Posterior vena cava (tissue), 2 donors: Measurements from ENCODE around the gene CCNYL1. TPM values are rescaled to one million over a fixed set of nuclear protein-coding genes. Genes with fewer than 3 reads are reported as not detected.
"Not testable (repeated sequence)": the region's sequence is repeated elsewhere in the genome, so short reads cannot be mapped to it uniquely, and the experiment has no call there.

Experiments
- DNase-seq: peaks from one replicate; pipeline ENCODE4 v3.0.0-alpha.2; 2020; ENCODE audit warnings: low spot score
- intact Hi-C, 2 donors: fragments of 100-400 bp; cut with DNase I; formaldehyde crosslinking; loops; one replicate each; pipeline versions ENCODE4 v1.14.1 to v1.14.2; 2022 to 2023
- long read RNA-seq, 2 donors: library from polyadenylated mRNA; unstranded; transcript quantifications; one replicate each; pipeline ENCODE4 v2.0.0, GENCODE V29; 2020 to 2021
- total RNA-seq, 2 donors: library from RNA; stranded (reverse); fragmentation: NEBNext Ultra II Directional; extraction: Animal tissue kit (Norgen Biotek cat#: 25700); gene quantifications; one replicate each; pipeline ENCODE4 v1.2.1, GENCODE V29; 2021
- donor health status: DM: yes; HTN: yes; CAD: no.
- donor health status: DM: yes; HTN: yes; CAD: no.

CCNYL1 gene
- 10 to 100 TPM; 17.8 to 34.5 TPM for total RNA-seq
- long read RNA-seq, donor 1, transcript CCNYL1-201 (10 exons, 3,767 nt) = major isoform, 6 of 10 reads
- long read RNA-seq, donor 1, partial matches to known transcripts = 0 of 10 reads
- long read RNA-seq, donor 1, other reads (novel, unspliced or antisense) = 3 of 10 reads
- long read RNA-seq, donor 2 = 0 reads

DNA sequence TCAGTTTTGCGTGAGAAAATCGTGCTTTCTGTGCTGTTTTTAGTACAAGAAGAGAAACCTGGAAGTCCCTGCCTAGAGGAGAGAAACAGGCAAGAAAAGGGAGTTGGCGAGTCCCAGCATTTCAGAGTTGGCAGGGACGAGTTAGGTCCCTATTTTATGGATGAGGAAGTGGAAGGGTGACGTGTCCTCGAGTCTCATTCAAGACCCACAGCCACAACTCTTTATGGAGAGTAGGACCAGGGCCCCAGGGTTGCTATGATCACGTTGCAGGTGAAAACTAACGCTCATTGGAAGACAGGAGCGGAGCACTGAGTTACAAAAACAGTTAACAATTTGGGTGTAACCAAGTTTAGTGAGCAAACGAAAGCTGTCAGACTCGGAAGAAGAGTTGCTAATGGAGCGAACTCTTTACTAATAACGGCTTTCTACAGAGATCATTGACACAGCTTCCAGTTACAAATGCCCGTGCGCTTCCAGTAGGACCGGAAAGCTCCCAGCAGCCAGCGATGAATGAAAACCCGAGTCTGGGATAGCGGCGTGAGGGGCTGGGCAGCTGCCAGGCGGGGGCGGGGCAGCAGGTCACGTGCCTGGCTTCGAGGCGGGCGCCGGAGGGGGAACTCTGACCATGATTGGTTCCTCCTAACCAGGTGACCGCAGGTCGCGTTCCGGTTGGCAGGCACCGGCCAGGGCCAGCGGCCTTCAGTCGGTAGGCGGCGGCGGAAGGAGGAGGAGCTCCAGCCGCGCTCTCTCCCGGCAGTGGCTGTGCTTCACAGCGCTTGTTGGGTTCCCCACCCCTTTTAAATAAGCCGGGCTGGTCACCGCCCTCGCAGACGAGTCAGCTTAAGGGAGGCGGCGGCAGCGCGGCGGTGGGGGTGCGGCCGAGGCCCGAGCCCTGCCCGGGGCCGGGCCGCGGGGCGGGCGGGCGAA, at the start of gene CCNYL1:
CCNYL1 (plus strand) TSS at position 827 of the 927 bp plus-strand sequence. CDS start 257 bp downstream, outside the sequence.
- intact Hi-C loops = loop anchor here in 1 of 2 donors (5.0 kb wide), 1 partner anchor 84 kb away; the partner anchor contains the start of gene METTL21A
- peak; percentile 100 for DNase-seq

DNA sequence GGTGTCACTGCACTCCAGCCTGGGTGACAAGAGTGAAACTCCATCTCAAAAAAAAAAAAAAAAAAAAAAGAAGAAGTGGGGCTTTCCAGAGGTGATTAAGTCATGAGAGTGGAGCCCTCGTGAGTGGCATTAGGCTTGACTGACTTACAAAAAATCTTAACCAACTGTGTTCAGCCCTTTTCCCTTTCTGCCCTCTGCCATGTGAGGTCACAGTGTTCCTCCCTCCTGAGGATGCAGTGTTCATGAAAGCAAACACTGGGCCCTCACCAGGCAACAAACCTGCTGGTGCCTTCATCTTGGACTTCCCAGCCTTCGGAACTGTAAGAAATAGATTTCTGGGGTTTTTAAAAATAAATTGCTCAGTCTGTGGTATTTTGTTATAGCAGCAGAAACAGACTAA, 49.2 kb upstream of the CCNYL1 start:
- DNase-seq = no peak
- intact Hi-C loops = no loop called here

DNA sequence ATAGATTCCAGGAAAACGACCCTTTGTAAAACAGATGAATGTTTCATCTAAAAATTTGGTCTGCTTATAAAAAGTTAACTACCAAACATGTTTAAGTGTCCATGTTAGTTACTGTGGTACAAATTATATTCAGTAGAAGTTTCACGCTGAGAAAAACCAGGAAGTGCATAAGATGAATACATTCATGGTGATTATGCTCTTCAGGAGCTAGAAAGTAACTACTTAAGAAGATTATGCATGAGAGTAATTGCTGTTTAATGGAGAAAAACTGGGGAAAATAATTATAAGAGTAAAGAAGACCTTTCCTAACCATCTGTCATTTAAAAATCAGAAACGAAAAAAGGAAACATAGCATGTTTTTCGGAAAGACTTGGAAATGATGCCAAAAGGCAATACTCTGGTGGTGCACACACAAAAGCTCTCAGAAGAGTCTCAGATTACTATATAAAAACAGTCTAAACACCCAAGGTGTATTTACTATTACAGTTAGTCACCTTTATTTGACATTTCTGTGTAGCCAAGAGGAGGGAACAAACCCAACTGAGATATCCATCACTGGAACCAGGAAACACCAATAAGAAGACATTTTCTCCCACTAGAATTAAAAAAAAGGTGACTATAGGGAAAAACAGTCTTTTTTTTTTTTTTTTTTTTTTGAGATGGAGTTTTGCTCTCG, 47.4 kb upstream of the CCNYL1 start:
- DNase-seq = no peak
- intact Hi-C loops = no loop called here

DNA sequence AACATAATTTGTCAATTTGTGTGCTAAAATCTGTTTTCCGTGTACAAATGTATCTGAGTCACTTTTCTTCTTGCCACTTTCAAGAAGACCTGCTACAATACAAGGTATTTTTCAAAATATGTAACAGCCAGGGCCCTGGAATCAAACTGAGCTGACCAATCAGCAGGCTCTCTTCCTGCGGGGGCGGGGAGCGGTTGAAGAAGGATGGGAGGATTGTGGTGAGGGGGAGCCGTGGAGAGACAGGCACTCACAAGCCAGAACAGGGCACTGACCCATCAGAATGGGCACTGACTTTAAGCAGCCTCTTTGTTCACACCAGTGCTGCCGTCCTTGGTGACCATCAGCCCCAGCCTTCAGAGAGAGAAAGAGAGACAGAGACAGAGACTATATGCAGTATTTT, 40.6 kb upstream of the CCNYL1 start:
- no peak for DNase-seq
- intact Hi-C loops = no loop called here

DNA sequence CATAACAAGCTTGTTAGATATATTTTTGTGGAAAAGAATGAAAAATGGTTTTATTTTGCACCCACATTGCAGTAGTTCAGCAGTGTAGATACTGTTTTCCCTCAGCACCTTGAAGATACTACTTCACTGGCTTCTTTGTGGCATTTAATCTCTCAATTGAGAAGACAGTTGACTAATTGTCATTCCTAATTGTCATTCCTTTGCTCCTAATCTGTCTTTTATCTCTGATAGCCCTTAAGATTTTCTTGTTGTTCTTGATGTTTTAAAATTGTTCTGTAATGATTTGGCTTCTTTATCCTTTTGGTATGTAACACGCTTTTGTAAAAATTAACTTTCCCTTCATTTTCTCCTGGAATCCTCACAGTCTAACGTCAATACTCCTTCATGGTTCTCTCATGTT, 38.0 kb upstream of the CCNYL1 start:
- intact Hi-C loops = no loop called here
- DNase-seq = no peak

DNA sequence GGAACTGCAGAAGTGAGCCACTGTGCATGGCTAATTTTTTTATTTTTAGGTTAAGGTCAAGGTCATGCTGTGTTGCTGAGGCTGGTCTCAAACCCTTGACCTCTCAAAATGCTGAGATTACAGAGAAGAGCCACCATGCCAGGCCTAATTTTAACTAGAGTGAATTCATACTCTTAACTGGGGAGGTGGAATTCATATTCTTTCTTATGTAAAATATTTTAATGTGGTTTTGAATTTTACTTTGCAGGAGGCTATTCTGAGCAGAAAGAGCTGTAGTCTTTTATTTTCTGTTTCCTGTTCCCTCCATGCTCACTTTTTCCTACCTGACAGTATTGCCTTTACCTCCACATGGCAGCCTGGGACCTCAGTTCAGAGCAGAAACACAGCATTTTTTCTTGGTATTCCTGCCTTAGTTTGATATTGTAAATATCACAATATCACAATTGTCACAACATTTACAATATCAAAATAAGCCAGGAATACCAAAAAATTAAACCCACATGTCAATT, 37.1 kb upstream of the CCNYL1 start:
- DNase-seq = no peak
- intact Hi-C loops = no loop called here

DNA sequence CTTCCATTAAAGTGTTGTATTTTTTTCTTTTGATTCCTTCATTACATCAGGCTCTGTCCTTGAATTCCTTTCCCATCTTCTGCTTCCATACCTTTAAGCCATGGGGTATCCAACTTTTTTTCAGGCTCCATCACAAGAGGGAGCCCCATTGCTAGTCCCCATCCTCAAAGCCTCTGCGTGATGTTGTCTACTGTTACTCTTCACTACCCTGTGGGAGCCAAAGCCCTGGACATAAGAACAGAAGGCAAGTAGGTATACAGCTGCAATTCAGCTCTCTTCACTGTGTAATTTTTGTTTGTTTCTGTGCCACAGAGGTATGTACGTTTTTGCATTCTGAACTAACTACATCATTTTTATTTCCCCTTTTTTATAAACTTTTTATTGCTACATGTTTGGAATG, 36.6 kb upstream of the CCNYL1 start:
- no peak for DNase-seq
- intact Hi-C loops = no loop called here

DNA sequence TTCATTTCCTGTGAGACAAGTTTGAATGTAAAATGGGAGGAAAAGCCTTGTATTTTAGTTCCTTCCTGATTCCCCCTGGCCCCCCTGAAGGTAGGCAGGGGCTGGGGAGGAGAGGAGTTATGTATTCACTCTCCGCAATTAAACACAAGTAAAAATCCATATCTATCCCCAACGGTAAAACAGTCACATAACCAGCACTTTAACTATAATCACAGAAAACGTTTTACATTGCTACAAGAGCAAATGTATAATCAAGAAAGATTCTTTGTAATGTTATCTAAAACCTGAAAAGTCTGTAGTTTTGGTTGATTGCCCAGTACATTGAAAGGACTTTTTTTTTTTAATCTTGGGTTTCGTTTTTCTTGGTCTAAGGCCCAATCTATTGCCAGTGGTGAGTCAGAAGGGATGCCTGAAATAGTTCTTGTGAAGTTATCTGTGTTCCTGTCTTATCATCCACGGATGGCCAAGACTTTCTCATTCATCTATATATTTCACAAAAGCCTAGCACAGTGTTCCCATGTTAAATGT, 34.5 kb upstream of the CCNYL1 start:
- DNase-seq = no peak
- intact Hi-C loops = no loop called here

DNA sequence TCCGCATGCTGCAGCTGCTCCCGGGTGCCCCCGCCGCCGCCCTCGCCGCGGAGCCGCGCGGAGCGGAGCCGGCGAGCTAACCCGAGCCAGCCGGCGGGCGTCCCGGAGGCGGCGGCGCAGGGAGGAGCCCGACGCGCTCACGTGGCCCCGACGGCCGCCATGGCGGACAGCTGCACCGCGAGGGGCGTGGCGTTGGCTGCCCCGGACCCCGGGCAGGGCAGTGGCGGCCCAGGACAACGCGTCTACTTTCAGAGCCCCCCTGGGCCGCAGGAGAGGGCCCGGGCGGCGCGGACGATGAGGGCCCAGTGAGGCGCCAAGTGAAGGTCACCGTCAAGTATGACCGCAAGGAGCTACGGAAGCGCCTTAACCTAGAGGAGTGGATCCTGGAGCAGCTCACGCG, 30.0 kb upstream of the CCNYL1 start:
- intact Hi-C loops = no loop called here
- no peak for DNase-seq

DNA sequence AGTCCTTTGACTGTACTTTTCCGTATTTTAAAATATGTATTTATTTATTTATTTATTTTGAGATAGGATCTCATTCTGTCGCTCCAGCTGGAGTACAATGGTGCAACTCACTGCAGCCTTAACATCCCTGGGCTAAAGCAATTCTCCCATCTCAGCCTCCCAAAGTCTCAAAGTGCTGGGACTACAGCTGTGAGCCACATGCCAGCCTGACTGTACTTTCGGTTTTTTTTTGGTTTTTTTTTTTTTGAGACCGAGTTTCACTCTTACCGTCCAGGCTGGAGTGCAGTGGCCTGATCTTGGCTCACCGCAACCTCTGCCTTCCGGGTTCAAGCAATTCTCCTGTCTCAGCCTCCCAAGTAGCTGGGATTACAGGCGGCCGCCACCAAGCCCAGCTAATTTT, 28.9 kb upstream of the CCNYL1 start:
- no peak for DNase-seq
- intact Hi-C loops = no loop called here

DNA sequence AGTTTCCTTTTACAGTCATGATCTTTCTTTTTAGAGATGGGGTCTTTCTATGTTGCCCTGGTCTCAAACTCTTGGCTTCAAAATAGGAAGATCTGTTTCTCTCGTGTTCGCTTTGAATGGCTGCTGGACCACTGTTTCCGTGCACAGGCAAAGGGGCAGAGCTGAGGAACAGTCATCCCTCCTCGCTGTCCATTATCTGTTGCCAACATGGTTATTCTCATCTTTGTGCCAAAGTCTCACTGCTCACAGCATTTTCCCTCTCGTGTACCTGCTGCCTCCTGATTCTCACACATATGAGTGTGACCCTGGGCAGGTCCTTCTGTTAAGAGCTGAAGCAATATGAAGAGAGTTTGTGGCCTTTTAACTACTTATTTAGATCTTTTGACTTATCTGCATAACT, 28.0 kb upstream of the CCNYL1 start:
- DNase-seq = no peak
- intact Hi-C loops = no loop called here

DNA sequence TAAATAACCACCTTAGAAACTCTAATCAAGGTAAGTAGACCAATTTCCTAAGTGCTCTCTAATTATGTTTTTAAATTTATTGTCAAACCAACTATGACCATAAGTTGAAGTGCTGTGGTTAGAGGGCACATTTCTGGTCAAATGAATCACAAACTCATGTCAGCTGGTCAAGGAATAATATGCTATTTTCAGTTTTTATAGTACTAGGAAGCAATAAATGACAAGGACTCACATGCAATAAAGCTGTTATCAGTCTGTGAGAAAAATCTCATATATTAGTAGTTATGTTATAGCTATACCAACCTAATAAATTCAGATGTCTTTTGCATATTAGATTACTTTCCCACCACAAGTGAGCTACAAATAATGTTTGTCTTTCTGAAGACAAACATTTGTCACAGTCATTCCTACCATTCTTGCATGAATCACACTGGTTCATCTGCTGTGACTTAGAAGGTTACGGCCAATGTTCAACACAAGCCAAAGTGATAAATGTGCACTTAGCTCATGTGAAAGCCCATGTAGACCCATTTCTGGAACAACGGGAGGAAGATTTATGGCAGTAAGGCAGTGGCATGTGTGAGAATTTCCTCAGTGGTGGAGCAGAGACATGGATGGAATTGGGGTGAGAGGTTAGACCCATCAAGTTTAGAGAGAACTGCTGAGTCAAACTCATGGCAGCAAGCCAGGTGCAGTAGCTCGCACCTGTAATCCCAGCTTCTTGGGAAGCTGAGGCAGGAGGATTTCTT, 27.4 kb upstream of the CCNYL1 start:
- DNase-seq = no peak
- intact Hi-C loops = no loop called here

DNA sequence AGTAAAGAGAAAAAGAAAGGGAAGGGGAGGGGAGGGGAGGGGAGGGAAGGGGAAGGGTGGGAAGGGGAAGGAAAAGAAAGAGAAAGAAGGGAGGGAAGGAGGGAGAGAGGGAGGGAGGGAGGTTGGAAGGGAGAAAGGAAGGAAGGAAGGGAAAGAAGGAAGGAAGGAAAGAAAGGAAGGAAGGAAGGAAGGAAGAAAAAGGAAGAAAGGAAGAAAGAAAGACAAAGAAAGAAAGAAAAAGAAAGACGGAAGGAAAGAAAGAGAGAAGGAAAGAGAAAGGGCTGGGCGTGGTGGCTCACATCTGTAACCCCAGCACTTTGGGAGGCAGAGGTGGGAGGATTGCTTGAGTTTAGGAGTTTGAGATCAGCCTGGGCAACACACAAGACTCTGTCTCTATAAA, 24.6 kb upstream of the CCNYL1 start:
- DNase-seq = no peak
- intact Hi-C loops = no loop called here

DNA sequence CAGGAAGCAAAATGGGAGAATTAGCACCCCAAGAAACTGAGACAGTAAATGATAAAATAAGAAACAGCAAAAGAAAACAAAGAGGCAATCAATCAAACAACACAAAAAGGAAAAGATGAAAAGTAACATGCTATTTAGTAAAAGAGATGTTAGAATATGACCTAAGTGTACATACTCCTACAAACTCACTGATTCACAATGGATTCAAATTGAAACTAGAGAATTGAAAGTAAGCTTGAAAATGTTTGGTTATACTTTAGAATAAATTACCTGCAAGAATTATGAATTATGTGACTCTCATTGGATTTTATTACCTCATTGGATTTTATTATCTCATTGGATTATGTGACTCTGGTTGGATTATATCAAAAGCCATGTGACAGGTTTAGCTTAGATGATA, 22.8 kb upstream of the CCNYL1 start:
- intact Hi-C loops = no loop called here
- no peak for DNase-seq

DNA sequence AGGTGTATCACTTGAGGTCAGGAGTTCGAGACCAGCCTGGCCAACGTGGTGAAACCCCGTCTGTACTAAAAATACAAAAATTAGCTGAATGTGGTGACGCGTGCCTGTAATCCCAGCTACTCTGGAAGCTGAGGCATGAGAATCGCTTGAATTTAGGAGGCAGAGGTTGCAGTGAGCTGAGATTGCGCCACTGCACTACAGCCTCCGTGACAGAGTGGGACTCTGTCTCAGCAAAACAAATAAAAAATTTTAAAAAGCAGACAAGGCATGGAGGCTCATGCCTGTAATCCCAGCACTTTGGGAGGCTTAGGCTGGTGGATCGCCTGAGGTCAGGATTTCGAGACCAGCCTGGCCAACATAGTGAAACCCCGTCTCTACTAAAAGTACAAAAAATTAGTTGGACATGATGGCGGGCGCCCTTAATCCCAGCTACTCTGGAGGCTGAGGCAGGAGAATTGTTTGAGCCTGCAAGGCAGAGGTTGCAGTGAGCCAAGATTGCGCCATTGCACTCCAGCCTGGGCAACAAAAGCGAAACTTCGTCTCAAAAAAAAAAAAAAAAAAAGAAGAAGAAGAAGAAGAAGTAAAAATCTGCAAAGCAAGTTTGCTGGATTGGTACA, 20.5 kb upstream of the CCNYL1 start:
- intact Hi-C loops, DNase-seq: not testable (repeated sequence)

DNA sequence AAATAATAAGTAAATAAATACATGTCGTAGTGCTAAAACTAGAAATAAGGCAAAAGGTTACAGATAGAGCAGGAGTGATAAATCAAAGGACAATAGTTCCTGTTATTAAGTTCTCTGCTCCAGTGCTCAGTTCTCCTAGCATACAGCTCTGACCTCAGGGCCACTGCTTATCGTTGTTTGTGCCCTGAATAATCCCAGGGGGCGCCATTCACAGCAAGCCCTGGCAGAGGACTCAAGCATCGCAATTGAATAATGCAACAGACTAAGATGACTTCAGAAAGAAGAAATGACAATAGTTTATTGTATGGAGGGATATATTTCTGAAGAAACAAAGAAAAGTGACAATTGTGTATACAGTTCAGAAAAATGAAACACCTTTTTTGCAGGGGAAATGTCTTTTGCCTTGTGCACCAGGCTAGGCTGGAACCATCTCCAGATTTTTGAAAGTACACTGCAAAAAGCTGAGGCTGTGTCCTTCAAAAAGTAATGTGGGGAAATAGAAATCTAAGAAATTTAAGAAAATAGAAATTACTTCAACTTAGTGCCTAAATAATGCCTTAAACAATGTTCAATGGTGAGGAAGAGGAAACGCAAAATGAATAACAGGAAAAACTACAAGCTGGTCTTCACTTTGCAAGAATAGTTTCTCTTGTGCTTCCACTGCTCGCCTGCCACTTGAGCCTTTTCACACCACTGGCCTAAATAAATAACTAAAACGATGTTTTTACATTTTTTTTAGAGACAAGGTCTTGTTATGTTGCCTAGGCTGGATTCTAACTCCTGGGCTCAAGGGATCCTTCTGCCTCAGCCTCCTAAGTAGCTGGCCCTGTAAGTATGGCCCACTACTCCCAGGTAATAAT, 19.0 kb upstream of the CCNYL1 start:
- intact Hi-C loops = no loop called here

DNA sequence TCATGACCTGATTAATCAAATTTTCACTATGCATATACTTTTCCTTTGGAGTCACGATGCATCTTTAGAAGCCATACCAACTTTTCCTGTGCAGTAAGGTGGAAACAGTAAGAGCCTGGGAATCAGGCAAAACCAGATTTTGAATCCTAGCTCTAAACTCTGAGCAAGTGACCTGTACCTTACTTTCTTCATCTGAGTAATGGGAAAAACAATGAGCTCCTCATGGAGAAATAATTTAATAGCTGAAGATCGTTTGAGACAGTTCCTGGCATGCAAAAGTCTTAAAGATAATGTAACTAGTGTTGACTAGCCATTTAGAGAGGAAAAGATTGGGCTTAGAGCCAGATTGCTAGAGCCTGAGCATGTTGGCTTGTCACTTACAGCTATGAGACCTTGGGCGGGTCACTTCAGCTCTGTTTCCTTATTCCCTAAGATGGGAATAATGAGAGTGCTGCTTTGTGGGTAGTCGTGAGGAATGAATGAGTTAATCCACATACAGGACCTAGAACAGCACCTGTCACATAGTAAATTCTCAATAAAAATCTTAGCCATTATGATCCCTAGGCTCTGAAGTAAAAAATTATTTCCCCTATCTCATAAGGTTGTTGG, 17.7 kb upstream of the CCNYL1 start:
- intact Hi-C loops = no loop called here

More for the DNA sequence above, 19.0 kb upstream of the CCNYL1 start:
- no peak for DNase-seq

More for the DNA sequence above, 17.7 kb upstream of the CCNYL1 start:
- DNase-seq = no peak
